ENCODE results near the gene SDK2. TPM values are rescaled to one million over a fixed set of nuclear protein-coding genes. Genes with fewer than 3 reads are reported as not detected.

SDK2 gene
- total RNA-seq, 4 donors from 2014 or later = 1.5 to 7.0 (median 3.7) TPM

DNA sequence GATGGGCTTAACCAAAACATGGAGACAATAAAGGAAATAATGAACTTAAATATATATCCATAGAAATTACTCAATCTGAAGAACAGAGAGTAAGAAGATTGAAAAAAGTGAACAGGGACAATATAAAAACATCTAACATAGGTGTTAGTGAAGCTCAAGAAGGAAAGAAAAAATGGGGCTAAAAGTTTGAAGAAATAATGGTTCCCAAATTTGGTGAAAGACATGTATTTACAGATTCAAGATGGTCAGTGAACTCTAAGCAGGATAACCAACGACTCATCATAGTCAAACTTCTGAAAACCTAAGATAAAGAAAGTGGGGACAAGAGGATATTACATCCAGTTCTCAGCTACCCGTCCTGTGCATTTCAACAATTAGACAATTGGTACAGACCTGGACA is 22.6 kb downstream of the SDK2 start:
- Histone ChIP-seq H3K4me1 (peaks cover 0 to 19% of the 10 kb centered on the region in 2 donors), H3K27ac (no peak overlapping the region), H3K9me3 (no peaks in the 10 kb centered on the region), H3K4me3 (replicated peaks in 1 of 3) (no peak overlapping the region), H3K36me3 (no peaks in the 10 kb centered on the region), H3K27me3 (no peaks in the 10 kb centered on the region)
- WGBS, 2 donors = 93 to 96% methylated on average over 2 of the region's 2 CpGs
- intact Hi-C loops (cut with DNase I) = no loop called here
- no peak for DNase-seq
- TF ChIP-seq POLR2A (IDR thresholded peaks at IDR 0.05) = no peak
- TF ChIP-seq, protein P1, sequence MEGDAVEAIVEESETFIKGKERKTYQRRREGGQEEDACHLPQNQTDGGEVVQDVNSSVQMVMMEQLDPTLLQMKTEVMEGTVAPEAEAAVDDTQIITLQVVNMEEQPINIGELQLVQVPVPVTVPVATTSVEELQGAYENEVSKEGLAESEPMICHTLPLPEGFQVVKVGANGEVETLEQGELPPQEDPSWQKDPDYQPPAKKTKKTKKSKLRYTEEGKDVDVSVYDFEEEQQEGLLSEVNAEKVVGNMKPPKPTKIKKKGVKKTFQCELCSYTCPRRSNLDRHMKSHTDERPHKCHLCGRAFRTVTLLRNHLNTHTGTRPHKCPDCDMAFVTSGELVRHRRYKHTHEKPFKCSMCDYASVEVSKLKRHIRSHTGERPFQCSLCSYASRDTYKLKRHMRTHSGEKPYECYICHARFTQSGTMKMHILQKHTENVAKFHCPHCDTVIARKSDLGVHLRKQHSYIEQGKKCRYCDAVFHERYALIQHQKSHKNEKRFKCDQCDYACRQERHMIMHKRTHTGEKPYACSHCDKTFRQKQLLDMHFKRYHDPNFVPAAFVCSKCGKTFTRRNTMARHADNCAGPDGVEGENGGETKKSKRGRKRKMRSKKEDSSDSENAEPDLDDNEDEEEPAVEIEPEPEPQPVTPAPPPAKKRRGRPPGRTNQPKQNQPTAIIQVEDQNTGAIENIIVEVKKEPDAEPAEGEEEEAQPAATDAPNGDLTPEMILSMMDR (IDR thresholded peaks at IDR 0.05) = no peak

DNA sequence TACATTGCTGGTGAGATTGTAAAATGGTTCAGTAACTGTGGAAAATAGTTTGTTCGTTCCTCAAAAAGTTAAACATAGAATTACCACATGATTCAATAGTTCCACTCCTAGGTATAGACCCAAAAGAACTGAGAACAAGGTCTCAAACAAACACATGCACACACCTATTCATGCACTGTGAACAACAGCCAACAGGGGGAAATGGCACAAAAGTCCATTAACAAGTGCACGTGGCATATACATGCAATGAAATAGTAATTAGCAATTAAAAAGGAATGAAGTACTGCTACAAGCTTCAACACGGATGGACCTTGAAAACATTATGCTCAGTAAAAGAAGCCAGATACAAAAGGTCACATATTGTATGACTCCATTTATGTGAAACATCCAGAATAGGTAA is 23.8 kb downstream of the SDK2 start:
- Histone ChIP-seq H3K36me3 (no peaks in the 10 kb centered on the region), H3K27me3 (no peaks in the 10 kb centered on the region), H3K4me1 (peaks cover 0 to 10% of the 10 kb centered on the region in 2 donors), H3K4me3 (replicated peaks in 1 of 3) (no peak overlapping the region), H3K27ac (no peak overlapping the region), H3K9me3 (no peaks in the 10 kb centered on the region)
- DNase-seq = no peak
- TF ChIP-seq, protein P1 (IDR thresholded peaks at IDR 0.05) = no peak
- no peak for TF ChIP-seq POLR2A (IDR thresholded peaks at IDR 0.05)
- intact Hi-C loops (cut with DNase I) = no loop called here
- 83 to 84% methylated on average over 3 of the region's 3 CpGs for WGBS, 2 donors

DNA sequence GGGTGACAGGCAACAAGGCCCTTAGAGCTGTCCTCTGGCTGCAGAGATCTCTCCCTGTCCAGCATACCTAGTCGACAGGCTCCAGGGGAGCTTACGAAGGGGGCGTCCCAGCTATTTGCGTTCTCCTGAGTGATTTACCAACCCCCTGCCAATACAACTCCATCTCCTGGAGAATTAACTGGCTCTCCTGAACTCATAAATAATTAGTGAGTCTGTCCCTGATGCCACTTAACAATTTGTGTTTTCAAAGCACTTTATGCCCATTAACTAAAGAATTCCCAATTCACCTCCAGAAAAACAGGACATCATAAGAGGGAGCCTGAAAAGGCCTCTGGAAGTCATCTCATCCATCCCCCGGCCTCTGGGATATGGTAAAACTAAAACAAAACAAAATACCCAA is 26.7 kb downstream of the SDK2 start:
- intact Hi-C loops (cut with DNase I) = no loop called here
- H3K27me3 ChIP-seq = no peaks in the 10 kb centered on the region
- no peaks in the 10 kb centered on the region for H3K36me3 ChIP-seq
- TF ChIP-seq POLR2A (IDR thresholded peaks at IDR 0.05) = no peak
- TF ChIP-seq, protein P1 (IDR thresholded peaks at IDR 0.05) = no peak
- H3K4me1 ChIP-seq = peaks cover 0 to 7% of the 10 kb centered on the region in 2 donors
- no peaks in the 10 kb centered on the region for H3K9me3 ChIP-seq
- no peak overlapping the region for H3K4me3 ChIP-seq (replicated peaks in 1 of 3)
- WGBS, 2 donors = 78 to 85% methylated on average over 5 of the region's 5 CpGs
- DNase-seq = no peak
- H3K27ac ChIP-seq = no peak overlapping the region

DNA sequence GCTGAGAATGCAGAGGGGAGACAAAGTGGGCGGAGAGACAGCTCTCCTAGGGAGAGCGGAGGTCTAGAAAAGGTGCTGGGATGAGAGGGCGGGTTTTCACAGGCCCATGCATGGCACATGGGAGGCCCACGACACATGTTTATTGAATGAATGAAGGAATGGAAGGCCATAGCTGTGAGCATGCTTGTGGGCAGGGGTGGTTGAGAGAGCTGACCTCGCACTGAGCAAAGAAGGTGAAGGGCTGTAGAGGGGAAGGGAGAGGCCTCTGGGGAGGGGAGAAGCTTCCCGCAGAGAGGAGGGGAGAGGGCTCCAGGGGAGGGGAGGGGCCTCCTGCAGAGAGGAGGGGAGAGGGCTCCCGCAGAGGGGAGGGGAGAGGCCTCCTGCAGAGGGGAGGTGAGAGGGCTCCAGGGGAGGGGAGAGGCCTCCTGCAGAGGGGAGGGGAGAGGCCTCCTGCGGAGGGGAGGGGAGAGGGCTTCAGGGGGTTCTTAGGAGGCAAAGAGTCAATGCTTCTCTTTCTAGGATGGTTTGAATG is 27.3 kb downstream of the SDK2 start:
- 73 to 75% methylated on average over 8 of the region's 8 CpGs for WGBS, 2 donors
- Histone ChIP-seq H3K9me3 (no peaks in the 10 kb centered on the region), H3K27me3 (no peaks in the 10 kb centered on the region), H3K4me3 (replicated peaks in 1 of 3) (no peak overlapping the region), H3K27ac (no peak overlapping the region), H3K4me1 (peaks cover 0 to 7% of the 10 kb centered on the region in 2 donors), H3K36me3 (no peaks in the 10 kb centered on the region)
- no peak for TF ChIP-seq POLR2A (IDR thresholded peaks at IDR 0.05)
- TF ChIP-seq, protein P1 (IDR thresholded peaks at IDR 0.05) = no peak
- intact Hi-C loops (cut with DNase I) = no loop called here
- no peak for DNase-seq

DNA sequence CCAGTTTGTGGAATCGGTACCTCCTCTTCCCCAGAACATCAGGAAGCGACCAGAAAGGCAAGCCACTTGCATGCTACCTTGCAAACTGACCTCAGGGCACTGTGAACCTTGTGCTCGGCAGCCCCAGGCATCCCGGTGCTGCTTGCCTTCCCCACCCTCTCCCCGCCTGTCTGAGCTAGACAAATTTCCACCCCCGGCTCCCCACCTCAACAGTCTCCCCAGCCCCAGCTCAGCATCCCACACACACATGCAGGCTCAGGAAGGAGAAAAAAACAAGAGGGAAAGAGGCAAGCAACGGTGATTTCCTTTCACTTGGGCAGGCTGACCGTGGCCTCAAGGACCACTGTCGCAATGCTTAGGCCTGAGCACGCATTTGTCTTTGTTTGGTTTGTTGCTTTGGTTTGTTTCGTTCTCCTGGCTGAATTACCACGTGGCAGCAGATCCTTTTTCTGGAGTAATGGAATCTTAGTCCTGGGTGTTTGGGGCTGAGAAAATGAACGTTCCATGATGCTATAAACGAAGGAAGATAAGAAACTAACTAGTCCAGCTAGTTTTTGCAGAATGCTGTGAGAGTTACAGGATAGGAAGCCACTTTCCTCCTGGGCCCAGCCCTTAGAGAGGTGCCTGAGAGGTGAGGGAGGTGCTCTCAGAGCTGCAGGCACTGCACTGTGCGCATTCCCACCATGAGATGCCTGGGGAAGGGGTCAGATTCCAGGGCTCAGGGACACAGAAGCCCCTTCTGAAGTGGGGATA is 27.9 kb downstream of the SDK2 start:
- peak; percentile 16 to 45 for DNase-seq
- no peaks in the 10 kb centered on the region for H3K9me3 ChIP-seq
- H3K27me3 ChIP-seq = no peaks in the 10 kb centered on the region
- H3K4me1 ChIP-seq = peaks cover 0 to 7% of the 10 kb centered on the region in 2 donors
- H3K27ac ChIP-seq = no peak overlapping the region
- no peak overlapping the region for H3K4me3 ChIP-seq (replicated peaks in 1 of 3)
- H3K36me3 ChIP-seq = no peaks in the 10 kb centered on the region
- TF ChIP-seq, protein P1 (IDR thresholded peaks at IDR 0.05) = no peak
- TF ChIP-seq POLR2A (IDR thresholded peaks at IDR 0.05) = no peak
- intact Hi-C loops (cut with DNase I) = no loop called here
- WGBS, 2 donors = 49 to 50% methylated on average over 15 of the region's 15 CpGs

Data from thyroid gland (tissue), 4 donors.